Germinal center (tissue), 1 donor: ENCODE measurements around the gene TOP2A.

Source experiments
- DNase-seq: peaks from one replicate; pipeline ENCODE4 v3.0.0; 2012; ENCODE audit warnings: mixed read lengths, low spot score

Gene TOP2A

DNA sequence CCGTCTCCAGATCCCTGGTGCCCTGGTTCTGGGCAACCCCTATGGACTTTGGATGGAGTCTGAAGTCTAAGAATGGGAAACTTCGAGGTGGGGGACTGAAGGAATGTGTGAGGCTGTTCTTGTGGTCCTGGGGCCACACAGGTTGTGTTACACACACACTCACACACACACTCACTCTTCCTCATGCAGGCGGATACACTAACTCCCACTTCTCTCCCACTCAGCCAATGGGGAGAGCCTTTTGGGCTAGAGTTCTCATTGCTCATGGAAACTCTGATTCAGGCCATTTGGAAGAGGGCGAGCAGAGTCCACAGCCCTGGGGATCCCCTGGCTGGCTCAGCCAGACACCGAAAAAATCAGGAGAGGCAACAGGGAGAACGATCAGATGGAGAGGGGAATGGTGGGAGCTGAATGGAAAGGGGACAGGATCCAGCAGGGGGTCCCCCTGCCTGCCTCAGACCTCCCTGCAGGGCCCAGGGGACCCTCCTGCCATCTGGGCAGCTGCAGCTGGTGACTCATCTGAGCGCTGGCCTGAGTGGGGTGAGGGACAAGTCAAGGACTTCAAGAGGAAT lies 34.6 kb upstream of the TOP2A start:
- DNase-seq: no peak

- DNase-seq: no peak
These were observed 33.7 kb upstream of the TOP2A start for GRCh38 chr17:40451420-40451819.

DNA sequence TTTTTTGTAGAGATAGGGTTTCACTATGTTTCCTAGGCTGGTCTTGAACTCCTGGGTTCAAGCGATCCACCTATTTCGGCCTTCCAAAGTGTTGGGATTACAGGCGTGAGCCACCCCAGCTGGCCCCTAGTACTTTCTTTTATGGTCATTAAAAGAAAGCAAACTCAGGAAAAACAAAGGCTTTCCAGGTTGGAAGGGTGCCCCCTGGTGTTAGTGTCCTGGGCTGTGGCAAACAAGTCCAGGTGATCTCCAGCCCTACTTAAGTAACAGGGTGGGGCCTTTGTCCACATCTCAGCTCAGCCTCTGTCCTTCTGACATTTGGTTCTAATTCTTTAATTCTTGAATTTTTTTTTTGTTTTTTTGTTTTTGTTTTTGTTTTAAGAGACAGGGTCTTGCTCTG lies 32.5 kb upstream of the TOP2A start:
- peak; percentile 31 for DNase-seq

GRCh38 chr17:40448639-40449261 lies 31.1 kb upstream of the TOP2A start:
- no peak for DNase-seq

- DNase-seq: no peak
These were observed 30.5 kb upstream of the TOP2A start for GRCh38 chr17:40448213-40448638.

GRCh38 chr17:40447806-40448205 lies 30.1 kb upstream of the TOP2A start:
- DNase-seq: no peak

DNA sequence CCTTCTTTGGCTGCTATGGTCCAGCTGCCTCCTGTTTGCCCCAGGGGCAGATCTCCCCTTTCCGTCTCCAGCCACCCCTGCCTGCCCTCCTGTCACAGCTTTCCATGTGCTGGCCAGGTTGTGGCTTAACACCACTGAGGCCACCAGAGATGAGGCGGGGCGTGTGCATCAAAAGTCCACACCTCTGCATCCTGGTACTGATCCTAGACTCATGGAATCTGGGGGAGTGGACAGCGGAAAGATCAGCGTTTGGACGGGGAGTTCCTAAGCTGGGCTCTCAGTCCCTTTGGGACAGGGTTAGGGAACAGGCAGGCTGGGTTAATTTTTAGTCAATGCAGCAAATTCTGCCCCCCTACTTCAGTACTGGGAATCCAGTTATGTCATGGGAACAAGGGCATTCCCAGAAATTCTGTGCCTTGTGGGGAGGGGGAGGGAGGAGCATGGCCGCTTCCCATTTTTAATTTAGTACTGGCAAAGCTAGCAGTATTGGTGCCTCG lies 29.5 kb upstream of the TOP2A start:
- no peak for DNase-seq

GRCh38 chr17:40445751-40446468 lies 28.2 kb upstream of the TOP2A start:
- DNase-seq: no peak

GRCh38 chr17:40443988-40444899 lies 26.5 kb upstream of the TOP2A start:
- DNase-seq: no peak

DNA sequence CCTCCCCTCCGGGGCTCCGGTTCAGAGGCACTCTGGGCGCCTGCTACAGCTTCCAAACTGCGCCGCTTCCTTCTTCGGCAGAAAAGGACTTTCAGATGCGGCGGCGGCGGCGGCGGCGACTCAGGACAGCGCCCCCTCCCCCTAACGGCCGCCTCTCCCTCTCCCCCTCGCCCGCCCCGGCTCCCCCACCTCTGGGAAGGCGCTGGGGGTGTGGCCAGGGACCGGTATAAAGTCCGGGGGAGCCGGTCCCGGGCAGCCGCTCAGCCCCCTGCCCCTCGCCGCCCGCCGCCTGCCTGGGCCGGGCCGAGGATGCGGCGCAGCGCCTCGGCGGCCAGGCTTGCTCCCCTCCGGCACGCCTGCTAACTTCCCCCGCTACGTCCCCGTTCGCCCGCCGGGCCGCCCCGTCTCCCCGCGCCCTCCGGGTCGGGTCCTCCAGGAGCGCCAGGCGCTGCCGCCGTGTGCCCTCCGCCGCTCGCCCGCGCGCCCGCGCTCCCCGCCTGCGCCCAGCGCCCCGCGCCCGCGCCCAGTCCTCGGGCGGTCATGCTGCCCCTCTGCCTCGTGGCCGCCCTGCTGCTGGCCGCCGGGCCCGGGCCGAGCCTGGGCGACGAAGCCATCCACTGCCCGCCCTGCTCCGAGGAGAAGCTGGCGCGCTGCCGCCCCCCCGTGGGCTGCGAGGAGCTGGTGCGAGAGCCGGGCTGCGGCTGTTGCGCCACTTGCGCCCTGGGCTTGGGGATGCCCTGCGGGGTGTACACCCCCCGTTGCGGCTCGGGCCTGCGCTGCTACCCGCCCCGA lies 25.7 kb upstream of the TOP2A start, which contains the start of gene IGFBP4:
Gene IGFBP4, plus strand, starts transcription at position 255 of the 792 bp plus-strand sequence. Its CDS starts 286 bp downstream, at position 541.
- DNase-seq: peak; percentile 67

- no peak for DNase-seq
These were observed 24.9 kb upstream of the TOP2A start for GRCh38 chr17:40442392-40443195.

- DNase-seq: no peak
These were observed 22.5 kb upstream of the TOP2A start for GRCh38 chr17:40440166-40440565.

GRCh38 chr17:40437095-40437732 lies 19.5 kb upstream of the TOP2A start:
- DNase-seq: no peak

DNA sequence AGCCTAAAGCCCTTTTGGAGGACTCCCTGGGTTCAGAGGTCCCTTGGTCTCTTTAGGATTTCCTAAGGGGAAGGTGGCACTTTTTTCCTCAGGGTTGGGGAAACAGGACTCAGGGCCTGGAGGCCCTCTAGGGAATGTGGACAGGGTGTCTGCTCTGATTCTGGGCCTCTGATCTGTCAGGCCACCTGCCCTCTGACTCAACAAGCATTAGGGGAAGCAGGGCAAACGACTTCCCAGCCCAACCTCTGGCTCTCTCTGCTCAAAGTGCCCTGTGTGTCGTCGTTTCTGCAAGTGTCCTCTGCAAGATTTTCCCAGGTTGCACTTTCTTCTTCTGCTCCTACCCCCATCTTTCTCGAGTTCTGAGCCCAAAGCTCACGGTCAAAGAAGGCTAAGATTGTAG lies 18.9 kb upstream of the TOP2A start:
- no peak for DNase-seq

DNA sequence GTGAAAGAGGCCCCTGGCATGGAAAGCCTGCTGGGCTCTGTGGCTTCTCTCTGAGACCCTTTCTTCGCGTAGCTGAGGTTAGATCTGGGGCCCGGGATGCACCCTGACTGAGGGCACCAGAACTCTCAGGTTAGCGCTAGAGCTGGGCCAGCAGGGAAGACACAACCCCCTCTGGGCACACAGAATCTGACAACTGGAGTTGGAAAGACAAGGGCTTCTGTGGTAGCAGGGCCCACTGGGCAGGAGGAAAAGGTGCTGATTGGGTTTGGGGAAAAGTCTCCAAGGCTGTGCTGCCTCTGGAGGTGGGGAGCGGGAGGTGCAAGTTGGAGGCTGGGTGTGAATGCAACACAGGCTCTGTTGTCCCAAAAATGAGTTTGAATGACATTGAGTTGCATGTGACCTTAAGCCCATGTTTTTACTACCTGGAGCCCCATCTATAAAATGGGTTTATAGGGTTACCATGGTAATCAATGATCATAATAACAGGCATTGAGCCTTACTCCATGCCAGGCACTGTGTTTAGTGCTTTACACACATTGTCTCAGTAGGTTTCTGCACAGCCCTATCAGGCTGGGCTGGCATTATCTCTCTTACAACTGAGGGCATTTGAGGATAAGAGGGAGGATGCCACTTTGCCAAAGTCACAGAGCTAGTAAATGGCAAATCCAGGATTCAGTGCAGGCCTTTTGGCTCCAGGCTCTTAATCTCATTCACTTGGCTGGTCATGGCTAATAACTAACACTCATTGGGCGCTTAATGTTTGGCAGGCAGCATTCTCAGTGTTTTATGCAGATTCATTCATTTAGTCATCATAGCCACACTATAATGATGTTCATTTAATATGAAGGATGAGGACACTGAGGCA lies 16.1 kb upstream of the TOP2A start:
- no peak for DNase-seq

- no peak for DNase-seq
These were observed 15.3 kb upstream of the TOP2A start for GRCh38 chr17:40432864-40433528.

DNA sequence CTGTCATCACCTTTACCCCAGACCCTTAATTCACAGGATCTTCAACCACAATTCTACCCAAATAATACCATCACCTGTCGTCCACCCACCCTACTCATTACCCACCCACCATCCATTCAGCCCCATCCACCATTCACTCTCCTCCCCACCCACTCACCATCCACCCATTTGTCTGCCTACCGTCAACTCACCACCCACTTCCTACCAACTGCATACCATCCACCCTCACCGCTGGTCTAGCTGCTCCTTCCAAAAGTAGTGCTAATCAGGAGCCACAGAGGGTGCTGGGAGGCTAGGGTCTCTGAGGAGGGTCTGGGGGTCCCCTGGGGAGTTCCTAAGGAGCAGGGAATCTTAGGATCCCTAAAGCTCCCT lies 13.5 kb upstream of the TOP2A start:
- DNase-seq: no peak
